Parathyroid adenoma (tissue), 2 donors: ENCODE measurements around the gene MTMR6.

Experiments
- H2AFZ ChIP-seq: fragments of 300-600 bp; sonication (generic); one replicate; pipeline ENCODE4 v1.7.0; 2017; ENCODE audit warnings: antibody characterized with exemption, mild to moderate bottlenecking
- H3K27ac ChIP-seq: fragments of 300-600 bp; sonication (generic); one replicate; pipeline ENCODE4 v1.7.0; 2017
- H3K27me3 ChIP-seq: fragments of 300-600 bp; sonication (generic); one replicate; pipeline ENCODE4 v1.7.0; 2017; ENCODE audit warnings: low read length; ENCODE audit not compliant: control insufficient read depth, insufficient read depth
- H3K36me3 ChIP-seq: fragments of 300-600 bp; sonication (generic); one replicate; pipeline ENCODE4 v1.7.0; 2017; ENCODE audit warnings: low read length; ENCODE audit not compliant: control insufficient read depth, insufficient read depth
- H3K4me1 ChIP-seq: fragments of 300-600 bp; sonication (generic); one replicate; pipeline ENCODE4 v1.7.0; 2017; ENCODE audit warnings: control low read depth
- H3K4me2 ChIP-seq: fragments of 300-600 bp; sonication (generic); one replicate; pipeline ENCODE4 v1.7.0; 2017; ENCODE audit warnings: low read length
- H3K4me3 ChIP-seq: fragments of 300-600 bp; sonication (generic); one replicate; pipeline ENCODE4 v1.7.0; 2017; ENCODE audit warnings: low read depth, low read length
- H3K79me2 ChIP-seq: fragments of 300-600 bp; sonication (generic); one replicate; pipeline ENCODE4 v1.7.0; 2017; ENCODE audit warnings: control low read depth
- H3K9ac ChIP-seq: fragments of 300-600 bp; sonication (generic); one replicate; pipeline ENCODE4 v1.7.0; 2017; ENCODE audit warnings: mild to moderate bottlenecking
- H3K9me3 ChIP-seq: fragments of 300-600 bp; sonication (generic); one replicate; pipeline ENCODE4 v1.7.0; 2017; ENCODE audit warnings: low read length; ENCODE audit not compliant: control insufficient read depth
- TF ChIP-seq, protein P1 (sequence below): fragments of 300-600 bp; sonication (generic); IDR thresholded peaks from one replicate; pipeline ENCODE4 v1.7.0; 2017; ENCODE audit warnings: antibody characterized with exemption, mild to moderate bottlenecking
- donor health status: primary hyperparathyroidism.

Gene MTMR6

DNA sequence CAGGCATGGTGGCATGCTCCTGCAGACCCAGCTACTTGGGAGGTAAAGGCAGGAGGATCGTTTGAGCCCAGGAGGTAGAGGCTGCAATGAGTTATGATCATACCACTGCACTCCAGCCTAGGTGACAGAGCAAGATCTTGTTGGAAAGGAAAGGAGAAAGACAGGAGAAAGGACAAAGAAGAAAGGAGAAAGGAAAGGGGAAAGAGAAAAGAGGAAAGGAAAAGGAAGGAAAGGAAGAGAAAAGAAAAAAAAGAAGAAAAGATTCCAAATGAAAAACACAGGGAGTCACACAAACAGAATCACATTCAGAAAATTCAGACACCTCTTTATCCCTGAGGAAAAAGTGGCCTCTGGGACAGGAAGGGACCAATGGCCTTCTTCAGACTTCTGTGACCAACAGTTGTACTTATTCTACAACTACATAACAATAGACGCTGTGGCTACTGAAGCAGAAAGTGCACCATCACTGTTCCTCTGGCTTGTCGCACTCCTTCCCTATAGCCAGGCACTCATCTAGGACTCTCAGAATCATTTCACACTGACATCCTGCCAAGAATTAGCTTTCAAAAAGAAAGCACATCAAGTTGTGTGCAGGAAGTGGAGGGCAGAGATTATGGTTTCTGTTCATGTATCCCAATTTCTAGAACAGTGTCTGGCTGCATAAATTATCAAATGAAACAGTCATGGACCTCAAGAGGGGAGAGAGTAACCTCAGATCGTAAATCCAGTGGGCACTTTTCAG, 5.9 kb downstream of the MTMR6 start:
- H2AFZ ChIP-seq: no peak overlapping the region
- H3K4me1 ChIP-seq: peaks cover 2% of the 10 kb centered on the region
- H3K4me3 ChIP-seq: no peak overlapping the region
- no peaks in the 10 kb centered on the region for H3K36me3 ChIP-seq
- H3K9ac ChIP-seq: no peak overlapping the region
- H3K9me3 ChIP-seq: no peaks in the 10 kb centered on the region
- no peak overlapping the region for H3K4me2 ChIP-seq
- peaks cover 3% of the 10 kb centered on the region for H3K79me2 ChIP-seq
- no peaks in the 10 kb centered on the region for H3K27me3 ChIP-seq
- no peak overlapping the region for H3K27ac ChIP-seq
- TF ChIP-seq, protein P1, sequence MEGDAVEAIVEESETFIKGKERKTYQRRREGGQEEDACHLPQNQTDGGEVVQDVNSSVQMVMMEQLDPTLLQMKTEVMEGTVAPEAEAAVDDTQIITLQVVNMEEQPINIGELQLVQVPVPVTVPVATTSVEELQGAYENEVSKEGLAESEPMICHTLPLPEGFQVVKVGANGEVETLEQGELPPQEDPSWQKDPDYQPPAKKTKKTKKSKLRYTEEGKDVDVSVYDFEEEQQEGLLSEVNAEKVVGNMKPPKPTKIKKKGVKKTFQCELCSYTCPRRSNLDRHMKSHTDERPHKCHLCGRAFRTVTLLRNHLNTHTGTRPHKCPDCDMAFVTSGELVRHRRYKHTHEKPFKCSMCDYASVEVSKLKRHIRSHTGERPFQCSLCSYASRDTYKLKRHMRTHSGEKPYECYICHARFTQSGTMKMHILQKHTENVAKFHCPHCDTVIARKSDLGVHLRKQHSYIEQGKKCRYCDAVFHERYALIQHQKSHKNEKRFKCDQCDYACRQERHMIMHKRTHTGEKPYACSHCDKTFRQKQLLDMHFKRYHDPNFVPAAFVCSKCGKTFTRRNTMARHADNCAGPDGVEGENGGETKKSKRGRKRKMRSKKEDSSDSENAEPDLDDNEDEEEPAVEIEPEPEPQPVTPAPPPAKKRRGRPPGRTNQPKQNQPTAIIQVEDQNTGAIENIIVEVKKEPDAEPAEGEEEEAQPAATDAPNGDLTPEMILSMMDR: no peak

DNA sequence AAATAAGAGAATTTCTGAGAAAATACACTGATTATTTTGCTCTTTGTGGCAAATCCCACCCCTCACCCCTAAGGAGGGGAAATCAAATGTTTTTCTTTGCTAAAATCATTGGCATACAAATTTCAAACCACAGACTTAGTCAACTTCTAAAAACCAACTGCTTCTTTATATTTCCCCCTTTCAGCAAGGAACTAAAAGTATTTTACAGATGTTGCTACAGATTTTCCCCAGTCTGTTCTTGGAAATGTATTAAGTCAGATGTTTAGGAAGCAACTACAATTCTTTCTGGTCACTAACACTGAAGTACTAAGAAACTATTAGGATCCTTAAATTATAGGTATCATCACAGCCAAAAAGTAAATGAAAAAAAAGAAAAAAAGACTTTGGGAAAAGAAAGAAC, 6.9 kb downstream of the MTMR6 start:
- H3K27ac ChIP-seq: no peak overlapping the region

DNA sequence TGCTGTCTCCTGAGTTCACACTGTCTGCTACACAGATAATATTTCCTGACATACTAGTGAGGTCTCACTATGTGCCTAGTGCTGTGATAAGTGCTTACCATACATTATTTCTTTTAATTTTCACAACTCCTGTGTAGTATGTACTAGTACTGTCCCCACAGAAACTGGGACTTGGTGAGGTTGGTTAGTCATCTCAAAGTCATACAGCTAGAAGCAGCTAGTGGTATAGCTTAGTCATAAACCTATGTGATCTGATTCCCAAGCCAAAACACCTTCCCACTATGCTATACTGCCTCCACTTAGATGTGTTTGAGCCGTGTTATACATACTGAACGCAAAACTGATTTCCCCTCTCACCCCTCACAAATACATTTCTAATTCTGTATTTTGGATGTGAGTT, 10.5 kb downstream of the MTMR6 start:
- Histone ChIP-seq H3K4me2 (no peak overlapping the region), H3K79me2 (peaks cover 2% of the 10 kb centered on the region), H3K4me3 (no peak overlapping the region), H3K27me3 (no peaks in the 10 kb centered on the region), H3K4me1 (no peaks in the 10 kb centered on the region), H3K9ac (no peak overlapping the region), H3K27ac (no peak overlapping the region), H3K36me3 (no peaks in the 10 kb centered on the region), H3K9me3 (no peaks in the 10 kb centered on the region), H2AFZ (no peak overlapping the region)
- TF ChIP-seq, protein P1: no peak

More for the DNA sequence above, 6.9 kb downstream of the MTMR6 start:
- H3K27me3 ChIP-seq: no peaks in the 10 kb centered on the region
- no peaks in the 10 kb centered on the region for H3K4me1 ChIP-seq
- no peaks in the 10 kb centered on the region for H3K9me3 ChIP-seq
- H2AFZ ChIP-seq: no peak overlapping the region
- H3K4me3 ChIP-seq: no peak overlapping the region
- TF ChIP-seq, protein P1: no peak
- no peak overlapping the region for H3K9ac ChIP-seq
- no peak overlapping the region for H3K4me2 ChIP-seq
- no peaks in the 10 kb centered on the region for H3K36me3 ChIP-seq
- peaks cover 2% of the 10 kb centered on the region for H3K79me2 ChIP-seq

DNA sequence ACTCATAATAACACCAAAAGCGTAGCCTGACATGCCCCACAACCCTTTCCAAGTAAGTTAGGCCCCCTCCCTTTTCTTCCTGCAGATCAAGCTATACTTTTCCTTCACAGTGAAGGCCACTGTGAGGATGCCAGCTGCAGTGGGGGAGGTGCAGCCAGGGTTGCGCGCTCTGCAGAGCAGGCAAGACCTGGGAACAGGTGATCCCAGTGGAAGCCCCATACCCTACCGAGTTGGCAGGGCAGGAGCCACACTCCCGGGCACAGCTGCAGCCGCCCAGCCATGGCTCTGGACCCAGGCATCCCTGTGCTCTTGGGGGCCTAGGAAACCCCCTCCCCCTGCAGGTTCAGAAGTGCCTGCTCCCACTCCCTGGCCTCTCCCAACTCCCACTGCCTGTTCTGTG, 18.7 kb downstream of the MTMR6 start:
- H3K79me2 ChIP-seq: no peaks in the 10 kb centered on the region
- no peaks in the 10 kb centered on the region for H3K36me3 ChIP-seq
- TF ChIP-seq, protein P1: no peak
- H3K4me1 ChIP-seq: no peaks in the 10 kb centered on the region
- no peak overlapping the region for H3K4me3 ChIP-seq
- H3K9me3 ChIP-seq: no peaks in the 10 kb centered on the region
- H3K27ac ChIP-seq: no peak overlapping the region
- no peak overlapping the region for H3K4me2 ChIP-seq
- no peak overlapping the region for H3K9ac ChIP-seq
- no peak overlapping the region for H2AFZ ChIP-seq
- no peaks in the 10 kb centered on the region for H3K27me3 ChIP-seq

DNA sequence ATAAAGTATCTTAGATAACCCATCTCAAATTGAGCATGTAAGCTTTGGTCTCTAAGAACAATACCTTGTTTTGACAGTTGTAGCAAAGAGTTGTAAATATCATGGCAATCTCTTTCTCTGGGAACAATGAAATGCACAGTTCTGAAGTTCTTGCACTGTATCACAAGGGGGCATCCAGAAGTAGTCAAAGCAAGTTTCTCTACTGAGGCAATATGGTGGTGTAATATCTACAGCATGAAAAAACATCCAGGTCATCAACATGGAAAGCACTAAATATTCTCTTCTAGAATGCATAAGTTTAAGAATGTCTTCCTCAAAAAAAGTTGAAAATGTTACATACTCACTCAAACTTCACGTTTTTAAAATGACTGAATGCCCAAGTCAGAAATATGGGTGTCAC, 19.6 kb downstream of the MTMR6 start:
- Histone ChIP-seq H3K79me2 (no peaks in the 10 kb centered on the region), H3K4me2 (no peak overlapping the region), H3K9ac (no peak overlapping the region), H2AFZ (no peak overlapping the region), H3K9me3 (no peaks in the 10 kb centered on the region), H3K27me3 (no peaks in the 10 kb centered on the region), H3K4me1 (no peaks in the 10 kb centered on the region), H3K4me3 (no peak overlapping the region), H3K27ac (no peak overlapping the region), H3K36me3 (no peaks in the 10 kb centered on the region)
- TF ChIP-seq, protein P1: peak; percentile 22
